GM12875 (cell line): ENCODE results near the gene TMEM213.

Experiments used
- H3K4me3 ChIP-seq: one replicate; pipeline ENCODE4 v1.5.1; 2011; ENCODE audit warnings: low read depth, low read length, control low read depth
- CTCF ChIP-seq: IDR thresholded peaks from 2 replicates; pipeline ENCODE4 v1.5.1; 2011; ENCODE audit warnings: low read depth, mild to moderate bottlenecking, control low read depth, inconsistent platforms, low read length, moderate library complexity, borderline replicate concordance; ENCODE audit not compliant: insufficient read depth

Gene TMEM213

GRCh38 chr7:138773176-138773575, 24.6 kb upstream of the TMEM213 start:
- TF ChIP-seq CTCF = no peak
- no peak overlapping the region for H3K4me3 ChIP-seq

- no peak overlapping the region for H3K4me3 ChIP-seq
- TF ChIP-seq CTCF = no peak
Observed at GRCh38 chr7:138773817-138774216, 24.0 kb upstream of the TMEM213 start.

- no peak for TF ChIP-seq CTCF
- no peak overlapping the region for H3K4me3 ChIP-seq
Observed at GRCh38 chr7:138776166-138776833, 21.5 kb upstream of the TMEM213 start.

- H3K4me3 ChIP-seq = no peak overlapping the region
- no peak for TF ChIP-seq CTCF
Observed at GRCh38 chr7:138781004-138781403, 16.8 kb upstream of the TMEM213 start.

- no peak for TF ChIP-seq CTCF
- no peak overlapping the region for H3K4me3 ChIP-seq
Observed at GRCh38 chr7:138784692-138785091, 13.1 kb upstream of the TMEM213 start.

- H3K4me3 ChIP-seq = no peak overlapping the region
- TF ChIP-seq CTCF = no peak
Observed at GRCh38 chr7:138785587-138786437, 12.0 kb upstream of the TMEM213 start.
